Activated T-helper 1 cell treated with anti-CD3 and anti-CD28 coated beads, Interleukin-12 subunit alpha, Interleukin-12 subunit beta, Interleukin-2, Interleukin-4 antibody, amounts not matched to agents 30 ng/mL and 10 ng/mL and 1 ng/mL, durations not matched to agents 14 hours and 24 hours and 36 hours (primary cell): ENCODE measurements around the gene PLEKHO2. TPM values are rescaled to one million over a fixed set of nuclear protein-coding genes. Genes with fewer than 3 reads are reported as not detected.
"Not testable (repeated sequence)": the region's sequence is repeated elsewhere in the genome, so short reads cannot be mapped to it uniquely, and the experiment has no call there.

ENCODE experiments used
- DNase-seq: peaks from one replicate; pipeline ENCODE4 v3.0.0; 2021; ENCODE audit warnings: low spot score
- H3K27ac Mint-ChIP-seq: one replicate; pipeline ENCODE4 v1.8.0; 2021; ENCODE audit warnings: mild to moderate bottlenecking, mixed read lengths
- H3K27me3 Mint-ChIP-seq: one replicate; pipeline ENCODE4 v1.8.0; 2022; ENCODE audit warnings: mild to moderate bottlenecking, moderate library complexity, mixed read lengths; ENCODE audit not compliant: insufficient read depth
- H3K36me3 Mint-ChIP-seq: one replicate; pipeline ENCODE4 v1.8.0; 2021; ENCODE audit warnings: low read depth, mixed read lengths
- H3K4me1 Mint-ChIP-seq: one replicate; pipeline ENCODE4 v1.8.0; 2021; ENCODE audit warnings: low read depth, mixed read lengths
- H3K4me3 Mint-ChIP-seq: one replicate; pipeline ENCODE4 v1.8.0; 2021; ENCODE audit warnings: mild to moderate bottlenecking, moderate library complexity, mixed read lengths
- H3K9me3 Mint-ChIP-seq: one replicate; pipeline ENCODE4 v1.8.0; 2021; ENCODE audit warnings: mixed read lengths
- intact Hi-C: fragments of 100-400 bp; cut with micrococcal nuclease; formaldehyde crosslinking; loops from one replicate; pipeline ENCODE4 v1.15.1; 2024
- total RNA-seq: library from RNA; stranded (reverse); gene quantifications from 2 replicates; pipeline ENCODE4 v1.2.3, GENCODE V29; 2022

PLEKHO2 gene
- total RNA-seq, 1 donor from 2014 or later, result 17.8 TPM

- Mint-ChIP-seq H3K4me1 (peaks cover 6% of the 10 kb centered on the region), H3K27ac (no peak overlapping the region), H3K9me3 (no peaks in the 10 kb centered on the region), H3K27me3 (peaks cover 7% of the 10 kb centered on the region), H3K36me3 (no peaks in the 10 kb centered on the region), H3K4me3 (no peak overlapping the region)
- intact Hi-C loops, result loop anchor here (1.0 to 5.0 kb wide), 2 partner anchors 38 to 79 kb away; no protein-coding TSS in a partner anchor
- DNase-seq, result peak; percentile 51
These were observed 31.8 kb upstream of the PLEKHO2 start for GRCh38 chr15:64809649-64810496.

- H3K4me3 Mint-ChIP-seq, result no peak overlapping the region
- DNase-seq, result no peak
- no peaks in the 10 kb centered on the region for H3K9me3 Mint-ChIP-seq
- peaks cover 6% of the 10 kb centered on the region for H3K27me3 Mint-ChIP-seq
- H3K27ac Mint-ChIP-seq, result peak overlapping the region; percentile 26
- H3K36me3 Mint-ChIP-seq, result peaks cover 3% of the 10 kb centered on the region
- intact Hi-C loops, result loop anchor here (1.0 to 5.0 kb wide), 2 partner anchors 38 to 79 kb away; no protein-coding TSS in a partner anchor
- H3K4me1 Mint-ChIP-seq, result peaks cover 10% of the 10 kb centered on the region
These were observed 31.0 kb upstream of the PLEKHO2 start for GRCh38 chr15:64810497-64811326.

GRCh38 chr15:64813075-64813474 lies 28.6 kb upstream of the PLEKHO2 start:
- H3K27ac Mint-ChIP-seq, result no peak overlapping the region
- H3K4me3 Mint-ChIP-seq, result no peak overlapping the region
- peaks cover 1% of the 10 kb centered on the region for H3K27me3 Mint-ChIP-seq
- no peak for DNase-seq
- no peaks in the 10 kb centered on the region for H3K9me3 Mint-ChIP-seq
- H3K36me3 Mint-ChIP-seq, result peaks cover 3% of the 10 kb centered on the region
- intact Hi-C loops, result loop anchor here (5.0 kb wide), 1 partner anchor 41 kb away; no protein-coding TSS in a partner anchor
- peaks cover 10% of the 10 kb centered on the region for H3K4me1 Mint-ChIP-seq

- H3K4me1 Mint-ChIP-seq, result peaks cover 10% of the 10 kb centered on the region
- not testable (repeated sequence) for H3K27ac Mint-ChIP-seq, H3K9me3 Mint-ChIP-seq, H3K27me3 Mint-ChIP-seq, H3K36me3 Mint-ChIP-seq, H3K4me3 Mint-ChIP-seq, DNase-seq
- intact Hi-C loops, result loop anchor here (5.0 kb wide), 1 partner anchor 42 kb away; no protein-coding TSS in a partner anchor
These were observed 27.4 kb upstream of the PLEKHO2 start for GRCh38 chr15:64814283-64814682.

GRCh38 chr15:64814965-64815364 lies 26.8 kb upstream of the PLEKHO2 start:
- intact Hi-C loops, result loop anchor here (5.0 kb wide), 1 partner anchor 43 kb away; no protein-coding TSS in a partner anchor
- H3K4me3 Mint-ChIP-seq, H3K27me3 Mint-ChIP-seq, H3K9me3 Mint-ChIP-seq, DNase-seq, H3K36me3 Mint-ChIP-seq, H3K4me1 Mint-ChIP-seq, H3K27ac Mint-ChIP-seq: not testable (repeated sequence)

GRCh38 chr15:64816452-64816851 lies 25.3 kb upstream of the PLEKHO2 start:
- Mint-ChIP-seq H3K36me3 (peaks cover 14% of the 10 kb centered on the region), H3K4me1 (peaks cover 5% of the 10 kb centered on the region), H3K4me3 (no peak overlapping the region), H3K9me3 (no peaks in the 10 kb centered on the region), H3K27ac (no peak overlapping the region), H3K27me3 (no peaks in the 10 kb centered on the region)
- no peak for DNase-seq
- intact Hi-C loops, result no loop called here

GRCh38 chr15:64824929-64825430 lies 16.7 kb upstream of the PLEKHO2 start:
- no peak for DNase-seq
- Mint-ChIP-seq H3K27me3 (no peaks in the 10 kb centered on the region), H3K4me3 (peak overlapping the region; percentile 89), H3K27ac (peak overlapping the region; percentile 91), H3K4me1 (peaks cover 38% of the 10 kb centered on the region), H3K36me3 (peaks cover 11% of the 10 kb centered on the region), H3K9me3 (no peaks in the 10 kb centered on the region)
- intact Hi-C loops, result loop anchor here (1.0 to 10.0 kb wide), 10 partner anchors 10 to 730 kb away; partner anchors contain the start of genes CIAO2A, CLPX, PARP16 and PLEKHO2

- intact Hi-C loops, result loop anchor here (1.0 to 10.0 kb wide), 10 partner anchors 10 to 731 kb away; partner anchors contain the start of genes CIAO2A, CLPX, PARP16 and PLEKHO2
- H3K27me3 Mint-ChIP-seq, result no peaks in the 10 kb centered on the region
- peak within 1 kb of the TSS; percentile 91 for H3K4me3 Mint-ChIP-seq
- H3K4me1 Mint-ChIP-seq, result peaks cover 40% of the 10 kb centered on the region
- H3K36me3 Mint-ChIP-seq, result peaks cover 9% of the 10 kb centered on the region
- H3K27ac Mint-ChIP-seq, result peak within 1 kb of the TSS; percentile 91
- peak; percentile 92 for DNase-seq
- no peaks in the 10 kb centered on the region for H3K9me3 Mint-ChIP-seq
These were observed 16.1 kb upstream of the PLEKHO2 start, which contains the start of gene PIF1 for GRCh38 chr15:64825431-64826294. Gene PIF1, minus strand, starts transcription at chr15:64825647. Its CDS starts 1,312 bp downstream, at chr15:64824335.

- H3K4me1 Mint-ChIP-seq, result peaks cover 27% of the 10 kb centered on the region
- no peak overlapping the region for H3K4me3 Mint-ChIP-seq
- intact Hi-C loops, result loop anchor here (10.0 kb wide), 2 partner anchors 356 to 734 kb away; partner anchors contain the start of genes CIAO2A, CLPX and SNX1
- H3K27ac Mint-ChIP-seq, result no peak overlapping the region
- H3K9me3 Mint-ChIP-seq, result no peaks in the 10 kb centered on the region
- DNase-seq, result no peak
- H3K27me3 Mint-ChIP-seq, result no peaks in the 10 kb centered on the region
- H3K36me3 Mint-ChIP-seq, result no peaks in the 10 kb centered on the region
These were observed 12.7 kb upstream of the PLEKHO2 start for GRCh38 chr15:64828985-64829384.

- no peaks in the 10 kb centered on the region for H3K9me3 Mint-ChIP-seq
- no peak for DNase-seq
- H3K27ac Mint-ChIP-seq, result no peak overlapping the region
- H3K4me3 Mint-ChIP-seq, result no peak overlapping the region
- H3K4me1 Mint-ChIP-seq, result peaks cover 37% of the 10 kb centered on the region
- no peaks in the 10 kb centered on the region for H3K36me3 Mint-ChIP-seq
- intact Hi-C loops, result no loop called here
- no peaks in the 10 kb centered on the region for H3K27me3 Mint-ChIP-seq
These were observed 8.0 kb upstream of the PLEKHO2 start for GRCh38 chr15:64833690-64834089.

GRCh38 chr15:64836023-64836536 lies 5.6 kb upstream of the PLEKHO2 start:
- Mint-ChIP-seq H3K9me3 (no peaks in the 10 kb centered on the region), H3K4me3 (peak overlapping the region; percentile 57), H3K27me3 (no peaks in the 10 kb centered on the region), H3K4me1 (peaks cover 41% of the 10 kb centered on the region), H3K36me3 (no peaks in the 10 kb centered on the region), H3K27ac (peak overlapping the region; percentile 80)
- intact Hi-C loops, result loop anchor here (5.0 kb wide), 2 partner anchors 449 to 674 kb away; partner anchors contain the start of genes PPIB and TRIP4
- DNase-seq, result no peak
